Common myeloid progenitor, CD34-positive (primary cell): ENCODE results near the gene TSPAN14.
"Not testable (repeated sequence)": the region's sequence is repeated elsewhere in the genome, so short reads cannot be mapped to it uniquely, and the experiment has no call there.

Source experiments
- CTCF ChIA-PET: fragments of 350-600 bp; sonication (Branson Sonifier 250); formaldehyde crosslinking; loops from one replicate; lab custom pipeline; 2021; ENCODE audit warnings: antibody characterized with exemption; lab: Charles Lee
- POLR2A ChIA-PET: fragments of 350-600 bp; sonication (Branson Sonifier 250); formaldehyde crosslinking; loops from one replicate; lab custom pipeline; 2021; ENCODE audit warnings: antibody characterized with exemption; lab: Charles Lee
- DNase-seq, 3 donors: peaks; one replicate each; pipeline versions ENCODE4 v3.0.0 to v3.0.0-alpha.2; 2013
- H3K27ac ChIP-seq, 2 experiments: 1 replicate in 1 of 2; 2 replicates in 1 of 2; pipeline ENCODE4 v1.7.0; 2013; ENCODE audit warnings: inconsistent platforms in 2 of 2, low read length in 2 of 2, mild to moderate bottlenecking in 2 of 2, low read depth in 1 of 2, moderate library complexity in 1 of 2; ENCODE audit not compliant: severe bottlenecking in 2 of 2, insufficient read depth in 1 of 2, poor library complexity in 1 of 2
- H3K27me3 ChIP-seq, 5 experiments: replicated peaks in 2 of 5; 1 replicate in 3 of 5; 2 replicates in 2 of 5; pipeline versions ENCODE4 v1.6.1 to v1.7.0; 2013; ENCODE audit warnings: low read length in 4 of 5, mild to moderate bottlenecking in 2 of 5, moderate library complexity in 2 of 5, inconsistent platforms in 1 of 5; ENCODE audit not compliant: insufficient read depth in 5 of 5, control insufficient read depth in 4 of 5
- H3K36me3 ChIP-seq, 4 experiments: 1 replicate in 2 of 4; 2 replicates in 2 of 4; pipeline versions ENCODE4 v1.6.1 to v1.7.0; 2013; ENCODE audit warnings: low read length in 3 of 4, control low read depth in 1 of 4, mild to moderate bottlenecking in 1 of 4; ENCODE audit not compliant: control insufficient read depth in 4 of 4, insufficient read depth in 4 of 4
- H3K4me1 ChIP-seq, 4 experiments: 1 replicate in 3 of 4; 2 replicates in 1 of 4; pipeline versions ENCODE4 v1.6.1 to v1.7.1; 2013; ENCODE audit warnings: low read length in 3 of 4, mild to moderate bottlenecking in 3 of 4, control low read depth in 1 of 4, inconsistent platforms in 1 of 4, moderate library complexity in 1 of 4; ENCODE audit not compliant: control insufficient read depth in 4 of 4, insufficient read depth in 4 of 4; ENCODE audit errors: control extremely low read depth in 1 of 4
- H3K4me3 ChIP-seq, 7 experiments: 1 replicate in 4 of 7; 2 replicates in 3 of 7; pipeline versions ENCODE4 v1.5.1 to v1.7.0; 2013; ENCODE audit warnings: mild to moderate bottlenecking in 7 of 7, low read length in 6 of 7, moderate library complexity in 6 of 7, inconsistent platforms in 2 of 7, low read depth in 2 of 7, control low read depth in 1 of 7; ENCODE audit not compliant: insufficient read depth in 4 of 7, control insufficient read depth in 1 of 7; ENCODE audit errors: extremely low read depth in 1 of 7
- H3K9me3 ChIP-seq, 5 experiments: 1 replicate in 4 of 5; 2 replicates in 1 of 5; pipeline versions ENCODE4 v1.6.1 to v1.7.1; 2013; ENCODE audit warnings: low read length in 4 of 5, mild to moderate bottlenecking in 2 of 5, inconsistent platforms in 1 of 5, low read depth in 1 of 5, moderate library complexity in 1 of 5; ENCODE audit not compliant: control insufficient read depth in 4 of 5, insufficient read depth in 2 of 5; ENCODE audit errors: control extremely low read depth in 1 of 5
- WGBS: methylation state at CpG from one replicate; pipeline ENCODE4 v1.1.5; 2013; ENCODE audit not compliant: insufficient coverage; 5-methylcytosine and 5-hydroxymethylcytosine counted together

The TSPAN14 gene

DNA sequence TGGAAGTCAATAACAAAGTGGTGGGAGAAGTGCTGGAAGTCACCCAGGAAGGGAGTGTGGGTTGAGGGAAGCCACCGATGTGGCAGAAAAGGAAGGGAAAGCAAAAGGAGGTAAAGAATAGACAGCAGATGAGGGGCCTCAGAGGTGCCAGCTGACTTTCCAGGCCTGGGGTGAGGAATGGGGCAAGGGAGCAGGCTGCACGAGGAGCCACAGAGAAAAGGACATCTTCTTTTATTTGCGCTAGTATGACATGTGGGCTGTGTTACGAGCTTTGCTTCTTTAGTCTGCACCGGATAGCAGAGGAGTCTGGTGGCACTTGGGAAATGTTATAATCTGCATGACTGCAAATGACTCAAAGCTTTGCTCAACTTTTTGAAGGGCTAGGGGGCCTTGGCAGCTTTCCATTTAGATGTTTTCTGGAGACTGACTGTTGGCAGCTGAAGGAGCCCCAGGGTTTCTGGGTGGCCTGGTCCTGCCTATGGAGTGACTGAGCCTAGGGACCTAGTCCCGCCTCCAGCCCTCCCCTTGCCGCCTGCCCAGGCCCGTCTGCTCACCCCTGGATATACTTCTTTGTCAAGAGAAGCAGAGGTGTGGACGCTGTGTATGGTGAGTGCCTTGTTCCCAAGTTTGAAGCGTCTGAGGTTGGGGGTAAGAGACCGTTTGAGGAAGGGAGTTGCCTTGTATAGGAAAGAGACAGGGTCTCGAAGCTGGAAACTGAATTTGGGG, 40.7 kb upstream of the TSPAN14 start:
- WGBS = 86% methylated on average over 12 of the region's 12 CpGs
- Histone ChIP-seq H3K4me3 (peak overlapping the region in 1 of 7 experiments; percentile 8), H3K9me3 (no peaks in the 10 kb centered on the region), H3K36me3 (peaks cover 0 to 9% (median 0%) of the 10 kb centered on the region in 4 experiments), H3K27ac (no peak overlapping the region), H3K4me1 (peaks cover 4 to 71% (median 56%) of the 10 kb centered on the region in 4 experiments), H3K27me3 (no peaks in the 10 kb centered on the region)
- DNase-seq = peak in 2 of 3 donors; percentile 36 to 45
- POLR2A ChIA-PET = no interaction called here
- CTCF ChIA-PET = interaction anchor here (0.5 to 2.1 kb wide), 4 partner anchors 19 to 89 kb away, joined by 3 to 9 read pairs (median 3); no protein-coding TSS in a partner anchor

DNA sequence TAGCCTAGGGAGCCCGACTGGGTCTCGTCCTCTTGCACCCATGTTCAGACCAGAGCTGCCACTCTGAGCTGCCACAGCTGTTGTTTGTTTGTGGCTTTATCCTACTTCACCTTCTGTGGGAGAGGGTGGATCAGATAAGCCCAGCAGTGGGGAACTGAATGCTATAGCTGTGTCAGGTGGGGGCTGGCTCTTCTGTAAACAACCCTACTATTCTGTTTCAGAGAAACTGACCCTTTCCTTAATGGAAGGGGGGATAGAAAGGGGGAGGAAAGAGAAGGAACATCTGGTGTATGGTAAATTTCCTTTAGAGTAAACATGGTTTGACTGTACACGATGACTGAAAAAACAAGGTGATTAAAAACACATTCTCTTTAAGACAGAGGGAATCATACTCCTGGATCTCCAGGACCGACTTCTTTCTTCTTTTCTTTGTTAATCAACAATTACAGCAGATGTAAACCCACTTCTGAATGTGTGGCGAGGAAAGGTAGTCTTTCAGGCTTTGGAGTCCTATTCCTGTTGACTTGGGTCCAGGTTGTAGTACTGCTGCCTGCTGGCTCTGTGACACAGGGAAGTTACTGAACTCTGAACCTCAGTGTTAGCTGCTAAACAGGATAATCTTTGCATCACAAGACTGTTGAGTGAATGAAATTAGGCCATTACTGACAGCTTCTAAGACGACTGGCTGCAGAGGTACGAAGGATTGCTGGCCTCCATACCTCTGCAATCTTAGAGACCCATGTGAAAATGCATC, 39.8 kb upstream of the TSPAN14 start:
- H3K4me3 ChIP-seq = peak overlapping the region in 1 of 7 experiments; percentile 8
- H3K9me3 ChIP-seq = no peaks in the 10 kb centered on the region
- 69% methylated on average over 6 of the region's 7 CpGs for WGBS
- H3K4me1 ChIP-seq = peaks cover 4 to 62% (median 47%) of the 10 kb centered on the region in 4 experiments
- peak in 2 of 3 donors; percentile 23 to 53 for DNase-seq
- POLR2A ChIA-PET = no interaction called here
- CTCF ChIA-PET = interaction anchor here (0.5 to 2.1 kb wide), 5 partner anchors 20 to 88 kb away, joined by 3 to 9 read pairs (median 3); no protein-coding TSS in a partner anchor
- H3K27ac ChIP-seq = no peak overlapping the region
- peaks cover 0 to 9% (median 0%) of the 10 kb centered on the region in 4 experiments for H3K36me3 ChIP-seq
- H3K27me3 ChIP-seq = no peaks in the 10 kb centered on the region

DNA sequence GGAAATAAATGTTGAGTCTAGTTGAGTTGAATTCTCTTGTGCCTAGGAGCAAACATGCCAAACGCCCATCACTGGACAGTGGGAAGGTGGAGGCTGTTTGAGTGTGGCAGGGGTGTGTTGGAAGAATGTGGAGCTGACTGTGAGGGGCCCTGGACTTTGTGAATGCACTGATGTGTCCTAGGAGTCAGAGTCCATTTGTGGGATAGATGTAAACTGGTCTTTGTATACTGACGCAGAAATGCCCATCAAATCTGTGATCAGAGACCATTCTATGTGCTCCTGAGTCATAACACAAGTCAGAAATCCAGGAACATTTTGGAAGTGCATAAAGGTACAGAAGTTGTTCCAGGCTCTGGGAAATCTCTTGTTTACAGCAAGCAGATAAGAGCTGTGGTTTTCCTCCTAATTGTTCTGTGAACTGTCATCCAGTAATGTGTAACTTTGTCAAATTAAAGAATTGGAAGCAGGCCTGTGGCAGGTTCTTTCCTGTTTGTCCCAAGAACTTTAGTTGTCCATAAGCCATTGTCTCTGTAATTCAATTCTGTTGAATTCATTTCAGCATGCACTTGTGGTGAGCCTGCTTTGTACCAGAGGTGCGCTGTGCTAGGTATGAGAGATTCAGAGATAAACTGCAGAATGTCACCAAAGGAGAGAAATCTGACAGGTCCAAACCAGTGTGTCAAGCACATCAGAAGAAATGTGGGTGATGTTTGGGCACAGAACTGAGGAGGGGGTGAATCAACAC, 38.2 kb upstream of the TSPAN14 start:
- peaks cover 0 to 11% (median under 1%) of the 10 kb centered on the region in 4 experiments for H3K36me3 ChIP-seq
- POLR2A ChIA-PET = no interaction called here
- no peak for DNase-seq
- no peaks in the 10 kb centered on the region for H3K27me3 ChIP-seq
- CTCF ChIA-PET = interaction anchor here (0.7 to 1.7 kb wide), 2 partner anchors 28 to 45 kb away, joined by 3 to 8 read pairs; no protein-coding TSS in a partner anchor
- peaks cover 4 to 47% (median 34%) of the 10 kb centered on the region in 4 experiments for H3K4me1 ChIP-seq
- 100% methylated on average over 3 of the region's 3 CpGs for WGBS
- H3K9me3 ChIP-seq = no peaks in the 10 kb centered on the region
- no peak overlapping the region for H3K4me3 ChIP-seq
- H3K27ac ChIP-seq = no peak overlapping the region

DNA sequence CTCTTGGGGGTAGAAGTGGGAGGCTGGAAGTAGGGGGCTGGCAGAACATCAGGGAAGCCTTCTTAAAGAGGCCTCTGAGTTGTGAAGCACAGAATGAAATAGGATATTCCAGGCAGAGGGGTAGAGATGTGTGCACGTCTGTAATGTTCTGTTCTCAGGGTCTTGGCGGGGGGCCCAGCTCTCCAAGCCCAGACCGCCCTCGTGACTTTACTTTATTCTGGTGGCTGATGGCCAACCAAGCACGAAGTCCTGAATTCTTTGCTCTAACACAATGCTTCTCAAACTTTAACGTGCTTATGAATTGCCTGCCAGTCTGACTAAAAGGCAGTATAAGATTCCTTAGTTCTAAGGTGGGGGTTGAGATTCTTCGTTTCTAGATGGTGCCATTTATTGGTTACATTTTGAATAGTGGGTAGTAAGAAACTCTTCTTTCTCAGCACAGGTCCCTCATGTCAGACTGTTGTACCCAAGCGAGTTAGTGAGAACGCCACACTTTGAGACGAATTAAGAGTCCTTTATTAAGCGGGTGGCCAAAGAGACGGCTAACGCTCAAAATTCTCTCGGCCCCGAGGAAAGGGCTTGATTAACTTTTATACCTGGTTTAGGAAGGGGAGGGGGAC, 37.5 kb upstream of the TSPAN14 start:
- Histone ChIP-seq H3K9me3 (no peaks in the 10 kb centered on the region), H3K4me3 (no peak overlapping the region), H3K27me3 (no peaks in the 10 kb centered on the region), H3K4me1 (peaks cover 4 to 41% (median 32%) of the 10 kb centered on the region in 4 experiments), H3K36me3 (peaks cover 0 to 15% (median 2%) of the 10 kb centered on the region in 4 experiments), H3K27ac (no peak overlapping the region)
- ChIA-PET POLR2A (no interaction called here), CTCF (interaction anchor here (1.7 kb wide), 1 partner anchor 28 kb away, joined by 8 read pairs; no protein-coding TSS in a partner anchor)
- no peak for DNase-seq
- 93% methylated on average over 12 of the region's 15 CpGs for WGBS

DNA sequence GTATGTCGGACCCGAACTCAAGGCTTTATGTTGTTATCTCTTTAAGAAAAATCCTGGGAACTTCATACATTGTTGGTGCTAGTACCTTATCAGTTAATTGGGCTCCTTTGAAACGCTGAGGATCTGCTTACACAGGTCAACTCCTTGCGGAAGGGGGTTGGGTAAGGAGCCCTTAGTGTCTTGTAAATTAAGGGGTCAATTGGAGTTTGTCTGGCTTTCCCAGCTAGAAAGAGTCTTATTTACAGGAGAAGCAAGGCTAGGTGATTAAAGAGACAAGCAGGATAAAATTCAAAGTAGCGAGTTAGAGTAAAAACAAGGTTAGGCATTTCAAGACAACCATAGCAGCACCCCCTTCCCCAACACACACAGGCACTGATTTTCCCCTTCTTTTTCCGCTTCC, 36.9 kb upstream of the TSPAN14 start:
- peaks cover 8 to 40% (median 31%) of the 10 kb centered on the region in 4 experiments for H3K4me1 ChIP-seq
- H3K27me3 ChIP-seq, H3K27ac ChIP-seq, H3K9me3 ChIP-seq, DNase-seq, H3K4me3 ChIP-seq, POLR2A ChIA-PET: not testable (repeated sequence)
- 83% methylated on average over 2 of the region's 6 CpGs for WGBS
- H3K36me3 ChIP-seq = peaks cover 0 to 15% (median 4%) of the 10 kb centered on the region in 4 experiments
- CTCF ChIA-PET = interaction anchor here (1.3 kb wide), 1 partner anchor 95 kb away, joined by 3 read pairs; no protein-coding TSS in a partner anchor

DNA sequence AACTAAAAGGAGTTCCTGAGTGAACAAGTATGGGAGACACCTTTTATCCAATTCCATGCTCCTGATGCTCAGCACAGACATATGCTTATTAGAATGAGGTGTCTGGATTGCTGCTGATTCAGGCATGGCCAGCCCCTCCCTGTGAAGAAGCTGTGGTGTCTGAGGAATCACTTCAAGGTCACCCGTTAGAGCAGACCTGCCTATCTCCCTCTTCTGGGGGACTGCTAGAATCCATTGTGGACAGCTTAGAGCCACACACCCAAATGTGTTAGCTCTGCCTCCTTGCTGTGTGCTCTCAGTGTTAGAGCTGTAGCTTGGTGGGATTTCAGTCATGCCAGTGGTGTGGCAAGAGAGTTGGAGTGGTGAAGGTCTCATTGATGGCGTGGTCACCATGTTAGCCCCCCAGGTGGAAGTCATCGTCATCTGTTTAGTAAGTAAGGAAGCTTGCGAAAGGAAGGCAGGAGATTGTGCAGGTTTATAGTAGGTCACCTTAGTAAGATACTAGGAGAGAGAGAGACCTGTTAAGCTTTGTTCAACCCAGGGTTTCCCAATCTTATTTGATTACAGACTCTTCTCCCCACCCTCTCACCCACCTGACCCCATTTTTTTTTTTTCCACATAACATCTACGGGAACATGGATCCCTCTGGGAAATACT, 32.9 kb upstream of the TSPAN14 start:
- Histone ChIP-seq H3K36me3 (peaks cover 2 to 37% (median 19%) of the 10 kb centered on the region in 4 experiments), H3K4me1 (peaks cover 0 to 12% (median 5%) of the 10 kb centered on the region in 4 experiments), H3K4me3 (no peak overlapping the region), H3K27ac (no peak overlapping the region), H3K27me3 (no peaks in the 10 kb centered on the region), H3K9me3 (no peaks in the 10 kb centered on the region)
- ChIA-PET CTCF (interaction anchor here (0.6 to 3.1 kb wide), 7 partner anchors 10 to 121 kb away, joined by 3 to 18 read pairs (median 3); partner anchors contain the start of gene PRXL2A), POLR2A (no interaction called here)
- 92% methylated on average over 3 of the region's 5 CpGs for WGBS
- no peak for DNase-seq
